ENCODE measurements around the gene SNTA1. TPM values are rescaled to one million over a fixed set of nuclear protein-coding genes. Genes with fewer than 3 reads are reported as not detected.
A peak's percentile ranks its signal among the peaks of the same experiment; 100 is the strongest.
"Not testable (repeated sequence)": the region's sequence is repeated elsewhere in the genome, so short reads cannot be mapped to it uniquely, and the experiment has no call there.

The SNTA1 gene
- total and polyA plus RNA-seq, 2 donors (not counting 1 experiment from before 2014, with no cell fraction given) = 17.2 to 46.6 TPM

DNA sequence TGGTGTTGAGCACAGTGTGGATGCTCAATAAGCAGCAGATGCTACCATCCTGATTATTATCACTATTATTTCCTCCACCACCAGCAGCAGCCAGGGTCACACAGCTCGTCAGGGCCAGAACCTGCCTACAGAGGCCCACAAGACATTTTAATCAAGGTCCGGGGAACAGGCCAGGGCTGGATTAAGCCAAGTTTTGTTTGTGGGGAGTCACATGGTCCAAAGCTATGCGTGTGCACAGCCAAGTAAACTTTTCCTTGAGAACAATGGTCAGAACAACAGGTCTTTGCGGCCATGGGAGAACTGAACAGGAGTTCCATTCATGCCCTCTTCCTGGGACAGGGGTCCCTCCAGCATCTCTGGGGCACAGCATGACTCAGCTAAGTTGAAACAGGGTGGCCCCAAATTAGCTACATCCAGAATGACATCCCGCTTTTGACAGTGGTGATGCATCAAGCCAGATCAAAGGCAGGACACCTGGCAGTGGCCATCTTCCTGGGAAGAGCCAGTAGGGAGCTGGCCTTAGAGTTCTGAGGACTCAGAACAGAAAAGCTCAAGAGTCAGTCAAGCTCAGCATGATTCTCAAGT lies 11.7 kb downstream of the SNTA1 start:
- Histone ChIP-seq H3K4me1 (ENCODE audit: control insufficient read depth, extremely low read depth, insufficient read depth, low read length) (no peaks in the 10 kb centered on the region), H3K4me3 (replicated peaks in 1 of 4; ENCODE audit: control extremely low read depth in 1 of 4, insufficient read depth in 1 of 4, low read depth in 3 of 4, low read length in 4 of 4) (no peak overlapping the region), H3K9ac (ENCODE audit: insufficient read depth, low read length) (no peak overlapping the region), H2AFZ (ENCODE audit: low read length) (no peak overlapping the region), H3K27me3 (ENCODE audit: control insufficient read depth, insufficient read depth, low read length) (no peaks in the 10 kb centered on the region), H4K20me1 (ENCODE audit: control insufficient read depth, extremely low read depth, insufficient read depth, low read length) (no peaks in the 10 kb centered on the region), H3K79me2 (ENCODE audit: control insufficient read depth, insufficient read depth, low read length) (no peaks in the 10 kb centered on the region), H3K36me3 (ENCODE audit: control insufficient read depth, insufficient read depth, low read length) (no peaks in the 10 kb centered on the region), H3K27ac (ENCODE audit: insufficient read depth, low read length) (no peak overlapping the region), H3K9me3 (ENCODE audit: control insufficient read depth, insufficient read depth, low read depth, low read length) (no peaks in the 10 kb centered on the region), H3K4me2 (ENCODE audit: extremely low read depth, insufficient read depth, low read length) (no peak overlapping the region)
- DNase-seq (ENCODE audit: low read depth in 2 of 2) = no peak
- TF ChIP-seq, protein P1, sequence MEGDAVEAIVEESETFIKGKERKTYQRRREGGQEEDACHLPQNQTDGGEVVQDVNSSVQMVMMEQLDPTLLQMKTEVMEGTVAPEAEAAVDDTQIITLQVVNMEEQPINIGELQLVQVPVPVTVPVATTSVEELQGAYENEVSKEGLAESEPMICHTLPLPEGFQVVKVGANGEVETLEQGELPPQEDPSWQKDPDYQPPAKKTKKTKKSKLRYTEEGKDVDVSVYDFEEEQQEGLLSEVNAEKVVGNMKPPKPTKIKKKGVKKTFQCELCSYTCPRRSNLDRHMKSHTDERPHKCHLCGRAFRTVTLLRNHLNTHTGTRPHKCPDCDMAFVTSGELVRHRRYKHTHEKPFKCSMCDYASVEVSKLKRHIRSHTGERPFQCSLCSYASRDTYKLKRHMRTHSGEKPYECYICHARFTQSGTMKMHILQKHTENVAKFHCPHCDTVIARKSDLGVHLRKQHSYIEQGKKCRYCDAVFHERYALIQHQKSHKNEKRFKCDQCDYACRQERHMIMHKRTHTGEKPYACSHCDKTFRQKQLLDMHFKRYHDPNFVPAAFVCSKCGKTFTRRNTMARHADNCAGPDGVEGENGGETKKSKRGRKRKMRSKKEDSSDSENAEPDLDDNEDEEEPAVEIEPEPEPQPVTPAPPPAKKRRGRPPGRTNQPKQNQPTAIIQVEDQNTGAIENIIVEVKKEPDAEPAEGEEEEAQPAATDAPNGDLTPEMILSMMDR (conservative IDR thresholded peaks at IDR 0.05 in 1 of 2, IDR thresholded peaks at IDR 0.05 in 1 of 2; ENCODE audit: low read depth in 1 of 2, low read length in 2 of 2) = no peak
- TF ChIP-seq EZH2 (IDR thresholded peaks at IDR 0.05; ENCODE audit: low read length, missing control alignments) = no peak

DNA sequence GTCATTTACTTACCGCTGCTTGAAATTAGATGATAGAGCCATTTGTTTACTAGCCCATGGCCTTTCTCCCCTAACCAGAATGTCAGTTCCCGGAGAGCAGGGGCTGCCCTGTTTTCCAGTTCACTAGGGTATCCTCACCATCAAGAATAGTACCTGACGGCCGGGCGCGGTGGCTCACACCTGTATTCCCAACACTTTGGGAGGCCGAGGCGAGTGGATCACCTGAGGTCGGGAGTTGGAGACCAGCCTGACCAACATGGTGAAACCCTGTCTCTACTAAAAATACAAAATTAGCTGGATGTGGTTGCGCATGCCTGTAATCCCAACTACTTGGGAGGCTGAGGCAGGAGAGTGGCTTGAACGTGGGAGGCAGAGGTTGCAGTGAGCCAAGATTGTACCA lies 19.7 kb downstream of the SNTA1 start:
- not testable (repeated sequence) for H3K9ac ChIP-seq (ENCODE audit: insufficient read depth, low read length); H3K4me3 ChIP-seq (replicated peaks in 1 of 4; ENCODE audit: control extremely low read depth in 1 of 4, insufficient read depth in 1 of 4, low read depth in 3 of 4, low read length in 4 of 4); H3K36me3 ChIP-seq (ENCODE audit: control insufficient read depth, insufficient read depth, low read length); H3K27me3 ChIP-seq (ENCODE audit: control insufficient read depth, insufficient read depth, low read length); DNase-seq (ENCODE audit: low read depth in 2 of 2); H3K9me3 ChIP-seq (ENCODE audit: control insufficient read depth, insufficient read depth, low read depth, low read length); H3K79me2 ChIP-seq (ENCODE audit: control insufficient read depth, insufficient read depth, low read length); H4K20me1 ChIP-seq (ENCODE audit: control insufficient read depth, extremely low read depth, insufficient read depth, low read length)
- peak overlapping the region; percentile 6 for H2AFZ ChIP-seq (ENCODE audit: low read length)
- peak overlapping the region; percentile 3 for H3K4me2 ChIP-seq (ENCODE audit: extremely low read depth, insufficient read depth, low read length)
- peaks cover 15% of the 10 kb centered on the region for H3K4me1 ChIP-seq (ENCODE audit: control insufficient read depth, extremely low read depth, insufficient read depth, low read length)
- H3K27ac ChIP-seq (ENCODE audit: insufficient read depth, low read length) = peak overlapping the region; percentile 84

DNA sequence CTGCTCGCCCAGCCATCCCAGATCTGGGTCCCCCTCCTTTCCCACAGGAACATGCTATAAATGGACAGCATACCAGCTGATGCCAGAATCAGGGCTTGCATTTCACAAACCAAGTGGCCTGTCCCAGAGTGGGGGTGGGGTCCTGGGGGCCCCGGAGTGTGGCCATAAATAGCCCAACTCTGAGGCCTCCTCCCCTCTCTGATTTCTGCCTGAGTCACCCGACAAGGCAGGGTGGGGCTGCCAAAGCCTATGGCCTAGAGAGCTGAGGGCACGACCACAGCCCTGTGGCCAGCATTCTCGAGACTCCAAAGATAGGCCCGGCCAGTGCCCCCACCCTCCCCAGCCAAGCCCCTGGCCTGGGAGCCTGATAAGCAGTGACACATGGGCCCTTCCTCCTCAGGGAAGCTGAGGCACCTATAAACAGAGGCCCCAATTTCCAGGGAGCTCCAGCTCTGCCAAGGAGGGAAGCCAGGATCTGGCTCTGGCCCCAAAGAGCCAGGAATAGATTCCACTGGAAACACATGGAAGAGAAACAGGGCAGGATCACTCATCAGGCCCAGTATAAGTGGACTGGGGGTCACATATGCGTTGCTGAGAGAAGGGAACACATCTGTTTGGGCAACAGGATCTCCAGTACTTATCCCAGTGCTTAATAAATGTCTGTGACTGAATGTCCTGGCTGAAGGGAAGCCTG lies 20.3 kb downstream of the SNTA1 start:
- no peaks in the 10 kb centered on the region for H3K9me3 ChIP-seq (ENCODE audit: control insufficient read depth, insufficient read depth, low read depth, low read length)
- peak overlapping the region; percentile 84 for H3K27ac ChIP-seq (ENCODE audit: insufficient read depth, low read length)
- H3K36me3 ChIP-seq (ENCODE audit: control insufficient read depth, insufficient read depth, low read length) = no peaks in the 10 kb centered on the region
- no peak overlapping the region for H3K4me3 ChIP-seq (replicated peaks in 1 of 4; ENCODE audit: control extremely low read depth in 1 of 4, insufficient read depth in 1 of 4, low read depth in 3 of 4, low read length in 4 of 4)
- peaks cover 15% of the 10 kb centered on the region for H3K4me1 ChIP-seq (ENCODE audit: control insufficient read depth, extremely low read depth, insufficient read depth, low read length)
- no peak overlapping the region for H3K9ac ChIP-seq (ENCODE audit: insufficient read depth, low read length)
- peak overlapping the region; percentile 6 for H2AFZ ChIP-seq (ENCODE audit: low read length)
- no peaks in the 10 kb centered on the region for H4K20me1 ChIP-seq (ENCODE audit: control insufficient read depth, extremely low read depth, insufficient read depth, low read length)
- TF ChIP-seq, protein P1 (conservative IDR thresholded peaks at IDR 0.05 in 1 of 2, IDR thresholded peaks at IDR 0.05 in 1 of 2; ENCODE audit: low read depth in 1 of 2, low read length in 2 of 2) = no peak
- no peak for TF ChIP-seq EZH2 (IDR thresholded peaks at IDR 0.05; ENCODE audit: low read length, missing control alignments)
- H3K4me2 ChIP-seq (ENCODE audit: extremely low read depth, insufficient read depth, low read length) = peak overlapping the region; percentile 3
- no peaks in the 10 kb centered on the region for H3K79me2 ChIP-seq (ENCODE audit: control insufficient read depth, insufficient read depth, low read length)
- DNase-seq (ENCODE audit: low read depth in 2 of 2) = peak; percentile 81 to 97
- H3K27me3 ChIP-seq (ENCODE audit: control insufficient read depth, insufficient read depth, low read length) = no peaks in the 10 kb centered on the region
